RPMI8226 (cell line): ENCODE measurements around the gene PARVB.
A peak's percentile ranks its signal among the peaks of the same experiment; 100 is the strongest.
"Not testable (repeated sequence)": the region's sequence is repeated elsewhere in the genome, so short reads cannot be mapped to it uniquely, and the experiment has no call there.

Experiments
- DNase-seq: peaks from one replicate; pipeline ENCODE4 v3.0.0-alpha.2; 2015

PARVB gene

GRCh38 chr22:44030051-44030701 lies 6.1 kb downstream of the PARVB start:
- DNase-seq, result no peak

- no peak for DNase-seq
These were observed 6.6 kb downstream of the PARVB start for GRCh38 chr22:44030702-44031082.

GRCh38 chr22:44031158-44031952 lies 7.3 kb downstream of the PARVB start:
- no peak for DNase-seq

- DNase-seq, result no peak
These were observed 8.1 kb downstream of the PARVB start for GRCh38 chr22:44032126-44032730.

GRCh38 chr22:44033287-44033686 lies 9.2 kb downstream of the PARVB start:
- no peak for DNase-seq

GRCh38 chr22:44033694-44034093 lies 9.6 kb downstream of the PARVB start:
- no peak for DNase-seq

GRCh38 chr22:44037519-44038375 lies 13.6 kb downstream of the PARVB start:
- no peak for DNase-seq

DNA sequence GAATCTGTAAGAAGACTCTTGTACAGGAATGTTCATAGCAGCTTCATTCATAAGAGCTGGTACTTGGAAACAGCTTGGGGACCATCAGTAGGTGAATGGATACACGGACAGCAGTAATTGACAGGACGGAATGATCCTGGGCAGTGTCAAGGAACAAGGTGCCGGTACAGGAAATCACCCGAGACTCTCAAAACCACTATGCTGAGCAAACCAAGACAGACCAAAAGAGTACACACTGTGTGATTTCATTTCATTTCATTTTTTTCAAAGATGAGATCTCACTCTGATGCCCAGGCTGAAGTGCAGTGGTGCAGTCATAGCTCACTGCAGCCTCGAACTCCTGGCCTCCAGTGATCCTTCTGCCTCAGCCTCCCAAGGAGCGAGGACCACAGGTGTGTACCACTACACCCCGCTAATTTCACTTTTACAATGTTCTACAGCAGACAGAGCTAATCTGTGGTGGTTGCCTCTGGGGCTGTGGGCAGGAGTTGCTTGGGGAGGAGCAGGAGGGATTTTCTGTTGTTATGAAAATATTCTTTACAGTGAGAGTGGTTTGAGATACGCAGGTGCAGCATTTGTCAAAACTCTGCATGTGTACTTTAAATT lies 15.6 kb downstream of the PARVB start:
- no peak for DNase-seq

DNA sequence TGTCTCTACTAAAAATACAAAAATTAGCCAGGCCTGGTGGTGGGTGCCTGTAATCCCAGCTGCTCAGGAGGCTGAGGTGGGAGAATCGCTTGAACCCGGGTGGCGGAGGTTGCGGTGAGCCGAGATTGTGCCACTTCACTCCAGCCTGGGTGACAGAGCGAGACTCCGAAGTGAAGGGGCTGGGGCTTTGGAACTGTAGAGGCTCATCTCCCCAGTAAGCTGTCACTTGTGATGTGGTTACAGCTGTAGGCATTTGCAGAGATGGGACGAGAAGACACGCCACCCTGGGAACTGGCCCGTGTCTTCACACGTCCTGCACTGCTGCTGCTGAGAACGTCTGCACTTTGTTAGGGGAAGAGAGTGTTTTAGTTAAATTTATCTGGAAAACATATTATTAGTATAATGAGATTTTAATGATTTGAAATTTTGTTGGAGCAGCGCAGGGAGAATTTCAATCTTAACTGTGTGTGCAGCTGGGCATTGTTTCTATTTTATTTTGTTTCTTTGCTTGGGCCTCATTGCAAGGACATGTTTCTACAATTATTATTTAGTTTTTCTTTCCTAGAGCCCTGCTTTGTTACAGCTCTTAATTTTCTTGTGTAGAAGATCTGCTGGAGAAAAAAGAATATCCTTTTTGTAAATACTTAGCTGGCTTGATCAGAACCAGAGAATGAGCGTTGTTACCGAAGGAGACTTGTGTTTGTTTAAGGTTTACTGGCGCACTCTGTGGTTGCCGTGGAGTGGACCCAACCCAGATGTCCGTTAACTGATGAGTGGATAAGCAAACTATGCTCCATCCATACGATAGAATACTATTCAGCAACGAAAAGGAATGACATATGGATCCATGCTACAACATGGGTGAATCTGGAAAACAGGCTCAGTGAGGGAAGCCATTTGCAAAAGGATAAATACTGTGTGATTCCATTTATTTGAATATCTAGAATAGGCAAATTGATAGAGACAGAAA lies 18.4 kb downstream of the PARVB start:
- DNase-seq, result no peak

DNA sequence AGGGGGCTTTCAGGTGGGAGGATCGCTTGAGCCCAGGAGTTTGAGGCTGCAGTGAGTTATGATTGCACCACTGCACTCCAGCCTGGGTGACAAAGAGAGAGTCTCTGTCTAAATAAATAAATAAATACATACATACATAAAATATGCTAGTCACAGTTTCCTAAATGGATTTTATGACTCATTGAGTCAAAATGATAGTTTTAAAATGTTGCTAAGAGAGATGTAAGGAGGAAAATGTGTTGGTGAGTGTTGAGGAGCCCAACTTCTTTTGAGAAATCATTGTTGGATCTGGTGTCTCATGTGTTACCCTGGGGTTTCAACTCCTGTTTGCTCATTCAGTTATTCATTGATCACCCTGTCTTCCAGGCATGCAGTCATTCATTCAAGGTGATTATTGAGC lies 21.0 kb downstream of the PARVB start:
- DNase-seq, result no peak

DNA sequence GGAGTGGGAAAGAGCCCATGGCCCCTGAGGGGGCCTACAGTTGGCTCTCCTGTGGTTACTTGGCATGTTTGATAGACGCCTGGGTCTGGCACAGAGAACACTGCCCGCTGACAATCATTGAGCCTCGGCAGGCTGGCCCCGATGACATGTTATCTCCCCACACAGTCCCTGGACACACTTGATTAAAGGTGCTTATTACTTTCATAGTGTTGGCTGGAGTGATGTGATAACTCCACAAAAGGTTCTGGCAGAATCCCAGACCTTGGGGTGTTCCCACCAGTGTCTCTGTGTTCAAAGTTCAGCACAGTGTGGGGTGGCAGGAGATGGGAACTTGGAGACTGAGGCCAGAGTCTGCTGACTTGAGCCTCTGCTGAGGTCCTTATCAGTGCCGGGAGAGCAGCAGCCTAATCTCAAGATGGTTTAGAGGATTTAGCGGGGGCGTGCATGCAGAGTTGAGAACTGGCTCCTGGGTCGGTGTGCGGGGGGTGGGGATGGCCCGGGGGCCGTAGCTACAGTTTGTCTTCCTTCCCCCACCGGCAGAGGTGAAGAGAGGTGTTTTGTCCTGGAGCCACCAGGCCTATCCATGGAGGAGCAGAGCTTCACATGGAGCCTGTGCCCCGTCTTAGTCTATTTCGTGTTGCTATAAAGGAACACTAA lies 22.5 kb downstream of the PARVB start:
- no peak for DNase-seq

GRCh38 chr22:44047891-44048301 lies 23.8 kb downstream of the PARVB start:
- peak; percentile 50 for DNase-seq

DNA sequence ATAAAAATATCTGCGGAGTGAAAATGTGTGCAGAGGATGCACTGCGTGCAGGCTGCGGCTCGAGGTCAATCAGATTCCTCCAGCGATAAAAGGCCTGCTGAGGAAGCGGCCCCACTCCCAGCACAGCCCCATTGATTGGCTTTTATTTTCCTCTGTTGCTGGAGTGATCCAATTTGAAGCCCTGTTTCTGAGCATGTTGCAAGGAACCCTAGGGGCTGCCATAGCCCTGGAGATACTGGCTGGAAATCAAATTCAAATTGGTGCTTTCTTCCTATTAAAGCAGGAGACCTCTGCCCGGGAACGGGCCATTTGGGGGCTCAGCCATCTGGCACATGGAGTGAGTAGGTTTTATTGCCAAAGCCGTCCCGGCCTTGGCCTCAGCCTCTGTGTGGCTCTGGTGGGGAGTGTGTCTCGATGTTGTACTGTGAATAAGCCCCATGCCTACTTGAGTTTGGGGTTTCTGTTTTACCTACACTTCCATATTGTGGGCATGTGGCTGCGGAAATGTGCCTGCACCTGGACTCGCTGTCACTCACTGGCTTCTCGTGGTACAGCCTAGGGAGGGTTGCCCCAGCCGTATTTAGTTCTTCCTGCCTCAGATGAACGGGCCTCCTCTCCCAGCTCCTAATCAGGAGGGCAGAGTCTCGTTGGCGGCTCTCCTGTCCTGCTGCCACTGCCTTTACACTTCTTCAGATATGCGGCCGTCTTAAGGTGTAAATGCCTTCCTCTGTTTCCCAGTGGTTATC lies 25.6 kb downstream of the PARVB start:
- no peak for DNase-seq

DNA sequence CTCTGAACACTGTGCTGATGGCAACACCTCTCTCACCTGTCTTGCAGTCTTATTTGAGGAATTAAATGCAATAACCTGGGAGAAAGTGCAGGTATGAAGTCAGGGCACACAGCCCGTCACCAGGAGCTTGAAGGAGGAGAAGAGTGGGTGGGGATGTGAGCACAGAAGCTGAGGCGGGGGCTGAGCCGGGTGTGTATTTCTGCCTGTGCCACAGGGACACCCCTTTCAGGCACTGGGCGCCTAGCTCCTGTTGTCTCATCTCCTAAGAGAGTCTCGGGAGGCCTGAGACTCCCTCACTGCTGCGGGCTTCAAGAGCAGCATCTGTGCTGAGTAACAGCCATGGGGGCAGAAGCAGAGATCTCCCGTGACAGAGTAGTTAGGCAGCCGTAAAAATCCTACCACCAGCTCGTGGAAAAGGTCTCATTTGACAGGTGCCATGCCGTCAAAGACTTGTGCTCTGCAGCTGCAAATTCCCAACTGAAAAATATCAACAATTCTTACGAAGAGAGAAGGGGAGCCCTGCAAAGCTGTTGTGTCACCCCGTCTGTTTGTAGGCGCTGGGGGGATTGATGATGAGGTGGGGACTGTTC lies 26.8 kb downstream of the PARVB start:
- DNase-seq, result no peak

DNA sequence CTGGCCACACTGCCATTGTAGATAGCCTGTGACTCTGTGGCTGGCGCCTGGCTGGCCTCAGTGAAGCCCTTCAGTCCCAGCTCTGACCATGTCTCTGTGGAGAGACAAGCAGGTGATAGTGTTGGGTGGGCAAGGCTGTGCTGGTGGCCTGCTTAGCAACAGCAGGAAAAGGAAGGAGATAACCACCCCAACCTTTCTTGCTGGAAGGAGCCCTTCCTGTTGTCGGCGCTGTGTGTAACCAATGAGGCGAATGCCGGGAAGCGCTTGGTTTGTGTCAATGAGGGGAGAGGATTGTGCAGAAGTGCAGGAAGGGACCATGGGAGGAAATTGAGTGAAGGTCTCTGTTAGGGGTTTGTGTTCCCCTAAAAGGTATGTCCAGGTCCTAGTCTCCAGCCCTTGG lies 27.3 kb downstream of the PARVB start:
- no peak for DNase-seq

- DNase-seq, result no peak
These were observed 27.9 kb downstream of the PARVB start for GRCh38 chr22:44051961-44052360.

- DNase-seq, result no peak
These were observed 31.7 kb downstream of the PARVB start for GRCh38 chr22:44055805-44056204.

GRCh38 chr22:44056649-44057048 lies 32.5 kb downstream of the PARVB start:
- DNase-seq, result not testable (repeated sequence)

GRCh38 chr22:44057401-44057987 lies 33.4 kb downstream of the PARVB start:
- DNase-seq, result no peak
